ENCODE results near the gene DNAJC4.
"Not testable (repeated sequence)": the region's sequence is repeated elsewhere in the genome, so short reads cannot be mapped to it uniquely, and the experiment has no call there.

The DNAJC4 gene

GRCh38 chr11:64243236-64243854 is 13.0 kb downstream of the DNAJC4 start:
- H3K27me3 ChIP-seq (ENCODE audit: control insufficient read depth, insufficient read depth, low read length): no peaks in the 10 kb centered on the region
- H3K27ac ChIP-seq (ENCODE audit: low read length): no peak overlapping the region
- H3K9ac ChIP-seq (ENCODE audit: low read length): no peak overlapping the region
- H3K9me3 ChIP-seq (ENCODE audit: control insufficient read depth, low read depth, low read length): no peaks in the 10 kb centered on the region
- peaks cover 8% of the 10 kb centered on the region for H3K4me1 ChIP-seq (ENCODE audit: control insufficient read depth, low read depth, low read length)
- H3K4me3 ChIP-seq (ENCODE audit: low read length): no peak overlapping the region
- H3K36me3 ChIP-seq (ENCODE audit: control insufficient read depth, low read depth, low read length): peaks cover 13% of the 10 kb centered on the region

GRCh38 chr11:64244107-64244506 is 13.8 kb downstream of the DNAJC4 start:
- Histone ChIP-seq H3K4me3 (ENCODE audit: low read length) (no peak overlapping the region), H3K9me3 (ENCODE audit: control insufficient read depth, low read depth, low read length) (no peaks in the 10 kb centered on the region), H3K9ac (ENCODE audit: low read length) (no peak overlapping the region), H3K4me1 (ENCODE audit: control insufficient read depth, low read depth, low read length) (peaks cover 16% of the 10 kb centered on the region), H3K27ac (ENCODE audit: low read length) (no peak overlapping the region), H3K27me3 (ENCODE audit: control insufficient read depth, insufficient read depth, low read length) (no peaks in the 10 kb centered on the region), H3K36me3 (ENCODE audit: control insufficient read depth, low read depth, low read length) (peaks cover 13% of the 10 kb centered on the region)

GRCh38 chr11:64244966-64245365 is 14.6 kb downstream of the DNAJC4 start:
- Histone ChIP-seq H3K27ac (ENCODE audit: low read length) (no peak overlapping the region), H3K27me3 (ENCODE audit: control insufficient read depth, insufficient read depth, low read length) (no peaks in the 10 kb centered on the region), H3K9me3 (ENCODE audit: control insufficient read depth, low read depth, low read length) (no peaks in the 10 kb centered on the region), H3K36me3 (ENCODE audit: control insufficient read depth, low read depth, low read length) (peaks cover 13% of the 10 kb centered on the region), H3K4me3 (ENCODE audit: low read length) (peak overlapping the region; percentile 97), H3K4me1 (ENCODE audit: control insufficient read depth, low read depth, low read length) (peaks cover 25% of the 10 kb centered on the region), H3K9ac (ENCODE audit: low read length) (no peak overlapping the region)

GRCh38 chr11:64245401-64245796 is 15.1 kb downstream of the DNAJC4 start:
- Histone ChIP-seq H3K4me1 (ENCODE audit: control insufficient read depth, low read depth, low read length) (peaks cover 28% of the 10 kb centered on the region), H3K27me3 (ENCODE audit: control insufficient read depth, insufficient read depth, low read length) (no peaks in the 10 kb centered on the region)

DNA sequence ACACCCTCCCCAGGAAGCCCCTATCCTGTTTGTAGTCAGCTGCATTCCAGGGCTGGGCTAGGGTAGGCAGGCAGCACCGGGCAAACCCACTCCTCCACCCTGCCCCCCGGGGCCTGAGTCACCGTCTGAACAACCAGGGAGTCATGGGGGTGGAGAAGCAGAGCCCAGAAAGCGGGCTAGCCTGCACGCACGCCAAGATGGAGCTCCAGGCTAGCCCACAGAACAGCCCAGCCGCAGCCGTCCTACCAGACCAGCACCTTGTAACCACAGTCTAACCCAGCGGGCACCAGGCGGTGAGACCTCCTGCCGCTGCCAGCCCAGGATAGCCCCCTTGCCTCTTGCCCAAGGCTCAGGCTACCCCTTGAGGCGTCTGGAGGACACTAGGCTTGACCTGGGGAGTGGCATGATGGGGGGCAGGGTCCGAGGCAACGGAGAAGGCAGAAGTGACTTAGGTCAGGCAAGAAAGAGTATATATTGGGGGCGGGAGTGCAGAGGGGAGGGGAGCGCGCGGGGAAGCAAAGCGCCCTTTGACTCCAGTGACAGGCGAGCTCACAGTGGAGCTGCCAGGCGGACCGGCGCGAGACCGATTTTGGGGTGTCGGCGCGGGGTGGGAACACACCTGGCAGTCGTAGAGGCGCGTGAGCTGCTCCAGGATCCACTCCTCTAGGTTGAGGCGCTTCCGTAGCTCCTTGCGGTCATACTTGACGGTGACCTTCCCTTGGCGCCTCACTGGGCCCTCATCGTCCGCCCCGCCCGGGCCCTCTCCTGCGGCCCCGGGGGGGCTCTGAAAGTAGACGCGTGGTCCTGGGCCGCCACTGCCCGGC is 15.7 kb downstream of the DNAJC4 start:
- H3K4me3 ChIP-seq (ENCODE audit: low read length): peak overlapping the region; percentile 97
- no peaks in the 10 kb centered on the region for H3K9me3 ChIP-seq (ENCODE audit: control insufficient read depth, low read depth, low read length)
- peaks cover 13% of the 10 kb centered on the region for H3K36me3 ChIP-seq (ENCODE audit: control insufficient read depth, low read depth, low read length)
- H3K4me1 ChIP-seq (ENCODE audit: control insufficient read depth, low read depth, low read length): peaks cover 32% of the 10 kb centered on the region
- H3K27me3 ChIP-seq (ENCODE audit: control insufficient read depth, insufficient read depth, low read length): no peaks in the 10 kb centered on the region
- peak overlapping the region; percentile 91 for H3K9ac ChIP-seq (ENCODE audit: low read length)
- peak overlapping the region; percentile 80 for H3K27ac ChIP-seq (ENCODE audit: low read length)

More at GRCh38 chr11:64245401-64245796, 15.1 kb downstream of the DNAJC4 start:
- Histone ChIP-seq H3K27ac (ENCODE audit: low read length) (no peak overlapping the region), H3K9me3 (ENCODE audit: control insufficient read depth, low read depth, low read length) (no peaks in the 10 kb centered on the region), H3K9ac (ENCODE audit: low read length) (peak overlapping the region; percentile 91), H3K36me3 (ENCODE audit: control insufficient read depth, low read depth, low read length) (peaks cover 13% of the 10 kb centered on the region), H3K4me3 (ENCODE audit: low read length) (peak overlapping the region; percentile 97)

DNA sequence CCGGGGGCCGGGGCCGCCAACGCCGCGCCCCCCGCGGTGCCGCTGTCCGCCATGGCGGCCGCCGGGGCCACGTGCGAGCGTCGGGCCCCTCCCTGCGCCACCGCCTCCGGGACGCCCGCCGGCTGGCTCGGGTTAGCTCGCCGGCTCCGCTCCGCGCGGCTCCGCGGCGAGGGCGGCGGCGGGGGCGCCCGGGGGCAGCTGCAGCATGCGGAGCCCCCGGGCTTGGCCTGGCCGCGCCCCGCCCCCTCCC is 16.2 kb downstream of the DNAJC4 start:
- H3K9me3 ChIP-seq (ENCODE audit: control insufficient read depth, low read depth, low read length); H3K27ac ChIP-seq (ENCODE audit: low read length); H3K4me3 ChIP-seq (ENCODE audit: low read length); H3K27me3 ChIP-seq (ENCODE audit: control insufficient read depth, insufficient read depth, low read length): not testable (repeated sequence)
- Histone ChIP-seq H3K4me1 (ENCODE audit: control insufficient read depth, low read depth, low read length) (peaks cover 32% of the 10 kb centered on the region), H3K36me3 (ENCODE audit: control insufficient read depth, low read depth, low read length) (peaks cover 13% of the 10 kb centered on the region), H3K9ac (ENCODE audit: low read length) (peak overlapping the region; percentile 91)

GRCh38 chr11:64246871-64247728 is 16.8 kb downstream of the DNAJC4 start, which contains the start of gene PPP1R14B:
PPP1R14B (minus strand) TSS chr11:64246943; CDS start chr11:64246673, 270 bp downstream.
- peak within 1 kb of the TSS; percentile 80 for H3K27ac ChIP-seq (ENCODE audit: low read length)
- H3K36me3 ChIP-seq (ENCODE audit: control insufficient read depth, low read depth, low read length): peaks cover 13% of the 10 kb centered on the region
- H3K27me3 ChIP-seq (ENCODE audit: control insufficient read depth, insufficient read depth, low read length): no peaks in the 10 kb centered on the region
- no peaks in the 10 kb centered on the region for H3K9me3 ChIP-seq (ENCODE audit: control insufficient read depth, low read depth, low read length)
- H3K4me3 ChIP-seq (ENCODE audit: low read length): peak within 1 kb of the TSS; percentile 97
- H3K4me1 ChIP-seq (ENCODE audit: control insufficient read depth, low read depth, low read length): peaks cover 32% of the 10 kb centered on the region
- H3K9ac ChIP-seq (ENCODE audit: low read length): peak within 1 kb of the TSS; percentile 91

DNA sequence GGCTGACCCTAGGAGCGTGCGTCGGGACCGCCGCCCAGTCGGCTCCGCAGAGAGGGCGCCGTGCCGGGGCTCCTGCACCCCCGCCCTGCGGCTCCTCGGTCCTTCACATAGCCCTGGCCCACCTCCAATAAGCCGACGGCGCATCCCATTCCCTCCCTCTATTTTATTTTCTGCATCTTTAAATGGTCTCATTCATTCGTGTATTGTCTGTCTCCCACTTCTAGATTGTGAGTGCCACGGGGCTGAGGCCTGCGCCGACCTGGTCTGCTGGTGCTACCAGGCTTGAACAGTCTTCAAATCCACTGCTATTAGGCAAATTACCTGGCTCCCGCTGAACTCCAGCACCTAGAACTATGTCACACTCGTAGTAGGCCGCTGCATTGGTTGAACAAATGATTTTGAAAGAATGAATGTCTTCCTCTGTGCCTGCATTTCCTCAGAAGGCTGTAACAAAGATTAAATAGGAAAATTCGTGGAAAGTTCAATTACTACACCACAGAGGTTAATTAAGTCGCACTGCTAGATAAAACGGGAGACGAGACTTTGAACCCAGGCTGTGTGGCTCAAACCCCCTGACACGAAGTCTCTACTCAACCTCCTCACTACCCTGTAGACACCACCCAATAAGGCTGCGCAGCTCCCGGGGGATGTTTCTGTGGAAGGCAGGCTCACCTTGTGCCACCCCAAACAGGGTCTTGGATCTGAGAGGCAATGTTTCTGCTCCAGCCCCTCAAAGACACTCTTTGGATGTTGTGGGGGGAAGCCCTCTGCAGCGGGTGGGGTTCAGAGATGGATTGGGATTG is 17.6 kb downstream of the DNAJC4 start:
- Histone ChIP-seq H3K9ac (ENCODE audit: low read length) (peak overlapping the region; percentile 13), H3K4me1 (ENCODE audit: control insufficient read depth, low read depth, low read length) (peaks cover 34% of the 10 kb centered on the region), H3K27ac (ENCODE audit: low read length) (no peak overlapping the region)

GRCh38 chr11:64248578-64248977 is 18.2 kb downstream of the DNAJC4 start:
- Histone ChIP-seq H3K9me3 (ENCODE audit: control insufficient read depth, low read depth, low read length) (no peaks in the 10 kb centered on the region), H3K4me1 (ENCODE audit: control insufficient read depth, low read depth, low read length) (peaks cover 36% of the 10 kb centered on the region), H3K27me3 (ENCODE audit: control insufficient read depth, insufficient read depth, low read length) (no peaks in the 10 kb centered on the region), H3K36me3 (ENCODE audit: control insufficient read depth, low read depth, low read length) (peaks cover 8% of the 10 kb centered on the region), H3K27ac (ENCODE audit: low read length) (peak overlapping the region; percentile 82), H3K9ac (ENCODE audit: low read length) (no peak overlapping the region), H3K4me3 (ENCODE audit: low read length) (peak overlapping the region; percentile 94)

More for the DNA sequence above, 17.6 kb downstream of the DNAJC4 start:
- Histone ChIP-seq H3K9me3 (ENCODE audit: control insufficient read depth, low read depth, low read length) (no peaks in the 10 kb centered on the region), H3K27me3 (ENCODE audit: control insufficient read depth, insufficient read depth, low read length) (no peaks in the 10 kb centered on the region), H3K4me3 (ENCODE audit: low read length) (peak overlapping the region; percentile 94), H3K36me3 (ENCODE audit: control insufficient read depth, low read depth, low read length) (peaks cover 13% of the 10 kb centered on the region)

GRCh38 chr11:64249038-64249437 is 18.7 kb downstream of the DNAJC4 start:
- Histone ChIP-seq H3K9ac (ENCODE audit: low read length) (peak overlapping the region; percentile 25), H3K4me1 (ENCODE audit: control insufficient read depth, low read depth, low read length) (peaks cover 36% of the 10 kb centered on the region)

More at GRCh38 chr11:64249038-64249437, 18.7 kb downstream of the DNAJC4 start:
- peaks cover 4% of the 10 kb centered on the region for H3K36me3 ChIP-seq (ENCODE audit: control insufficient read depth, low read depth, low read length)
- peak overlapping the region; percentile 82 for H3K27ac ChIP-seq (ENCODE audit: low read length)
- peak overlapping the region; percentile 94 for H3K4me3 ChIP-seq (ENCODE audit: low read length)
- no peaks in the 10 kb centered on the region for H3K27me3 ChIP-seq (ENCODE audit: control insufficient read depth, insufficient read depth, low read length)
- no peaks in the 10 kb centered on the region for H3K9me3 ChIP-seq (ENCODE audit: control insufficient read depth, low read depth, low read length)
